Measurements from ENCODE around the gene CDH6.

The CDH6 gene

DNA sequence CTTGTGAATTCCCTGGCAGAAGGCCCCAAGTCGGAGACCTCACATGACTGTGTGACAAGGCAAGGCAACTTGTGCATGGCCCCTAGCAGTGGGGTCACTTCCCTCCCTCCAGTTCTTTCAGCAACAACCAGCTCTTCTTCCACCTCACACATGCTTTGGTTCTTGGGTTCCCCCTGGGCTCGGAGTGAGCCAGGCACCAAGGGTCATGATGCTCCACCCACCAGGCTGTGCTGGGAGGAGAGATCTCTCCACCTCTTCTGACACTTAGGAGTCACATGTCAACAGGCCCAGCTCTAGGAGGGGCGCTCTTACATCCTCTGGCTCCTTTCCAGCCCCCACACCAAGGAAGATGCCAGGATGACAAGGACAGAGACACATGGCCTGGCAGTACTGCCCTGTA is 56.7 kb downstream of the CDH6 start:
- DNase-seq (ENCODE audit: low read depth, low spot score), result no peak

DNA sequence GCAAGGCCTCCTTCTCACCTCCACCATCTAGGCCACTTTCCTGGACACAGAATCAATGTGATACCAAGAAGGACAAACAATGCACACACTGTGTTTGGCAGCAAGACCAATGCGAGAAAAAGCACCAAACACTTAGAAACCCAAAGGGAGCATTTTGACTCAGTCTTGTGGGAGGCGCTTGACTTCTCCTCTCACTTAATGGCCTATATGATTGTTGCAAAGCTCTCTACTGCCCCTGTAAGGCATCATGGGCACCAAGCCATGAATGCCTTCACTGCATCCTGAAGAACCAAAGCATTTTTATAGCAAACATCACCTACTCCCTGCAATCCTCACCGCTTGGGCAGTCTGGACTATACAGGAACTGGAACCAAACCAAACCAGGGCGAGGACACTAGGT is 57.5 kb downstream of the CDH6 start:
- DNase-seq (ENCODE audit: low read depth, low spot score), result no peak

DNA sequence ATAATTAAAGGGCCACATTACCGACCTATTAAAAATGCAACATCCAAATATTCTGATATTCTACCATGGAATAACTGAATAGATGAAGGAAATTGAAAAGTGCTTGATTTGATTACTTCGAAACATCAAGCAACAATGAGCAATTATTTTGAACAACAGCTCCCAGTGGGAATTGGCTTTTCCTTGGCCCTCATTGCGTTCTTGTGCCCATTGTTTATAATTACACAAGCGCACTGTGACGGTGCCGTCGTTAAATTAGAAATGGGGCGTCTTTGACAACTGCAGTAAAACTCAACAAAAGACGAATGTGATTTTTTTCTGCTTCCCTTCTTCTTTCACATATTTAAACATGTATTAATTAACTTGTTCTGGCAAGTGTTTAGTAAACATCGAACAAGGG is 61.6 kb downstream of the CDH6 start:
- no peak for DNase-seq (ENCODE audit: low read depth, low spot score)

DNA sequence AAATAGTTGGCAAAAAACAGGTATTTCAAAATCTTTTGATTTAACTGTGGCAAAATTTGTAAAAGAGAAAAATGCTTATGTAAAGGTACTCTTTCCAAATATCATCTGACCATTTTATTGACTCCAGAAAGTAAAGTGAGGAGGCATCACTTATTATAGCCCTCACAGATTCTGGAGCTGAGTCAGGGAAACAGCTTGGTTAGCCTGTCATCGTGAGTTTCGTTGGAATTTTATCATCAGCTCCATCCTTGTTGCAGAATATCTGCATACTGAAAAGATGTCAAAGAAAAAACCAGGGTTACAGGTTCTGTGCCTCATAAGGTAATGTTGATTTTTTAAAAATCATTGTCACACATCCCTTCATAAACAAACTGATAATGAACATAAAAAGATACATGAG is 74.8 kb downstream of the CDH6 start:
- no peak for DNase-seq (ENCODE audit: low read depth, low spot score)

DNA sequence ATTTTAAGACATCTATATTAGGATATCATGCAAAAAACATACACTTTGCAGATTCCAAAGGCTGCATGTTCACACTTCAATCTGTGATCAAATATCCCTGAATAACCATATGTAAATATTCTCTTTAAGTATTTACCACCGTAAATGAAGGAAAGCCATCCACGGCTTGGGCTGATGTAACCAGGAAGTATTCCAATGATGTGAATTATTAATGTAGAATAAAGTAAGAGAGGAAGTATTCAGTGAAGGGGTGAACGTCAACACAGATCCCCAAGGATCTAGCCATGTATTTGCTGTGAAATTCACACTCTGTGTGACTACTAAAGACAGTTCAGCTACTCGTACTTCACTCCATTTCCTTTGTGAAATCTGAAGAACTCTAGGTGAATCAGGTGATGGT is 75.2 kb downstream of the CDH6 start:
- DNase-seq (ENCODE audit: low read depth, low spot score), result no peak

DNA sequence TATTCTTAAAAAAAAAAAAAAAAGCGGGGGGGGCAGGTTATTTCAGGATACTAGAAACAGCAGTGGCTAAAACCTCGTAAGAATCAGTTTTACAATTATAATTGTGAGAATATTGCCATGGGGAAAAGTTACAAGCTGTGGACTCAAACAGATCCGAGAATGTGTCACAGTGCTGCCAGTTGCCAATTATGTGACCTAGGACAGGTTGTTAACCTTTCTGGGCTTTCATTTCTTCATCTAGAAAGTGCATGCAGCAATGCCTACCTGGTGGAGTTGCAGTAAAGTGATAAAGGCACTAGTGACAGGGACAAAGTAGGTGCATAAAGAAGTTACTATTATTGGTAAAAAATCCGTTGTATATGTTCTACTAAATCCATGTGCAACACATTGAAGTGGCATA is 75.8 kb downstream of the CDH6 start:
- DNase-seq (ENCODE audit: low read depth, low spot score), result no peak

DNA sequence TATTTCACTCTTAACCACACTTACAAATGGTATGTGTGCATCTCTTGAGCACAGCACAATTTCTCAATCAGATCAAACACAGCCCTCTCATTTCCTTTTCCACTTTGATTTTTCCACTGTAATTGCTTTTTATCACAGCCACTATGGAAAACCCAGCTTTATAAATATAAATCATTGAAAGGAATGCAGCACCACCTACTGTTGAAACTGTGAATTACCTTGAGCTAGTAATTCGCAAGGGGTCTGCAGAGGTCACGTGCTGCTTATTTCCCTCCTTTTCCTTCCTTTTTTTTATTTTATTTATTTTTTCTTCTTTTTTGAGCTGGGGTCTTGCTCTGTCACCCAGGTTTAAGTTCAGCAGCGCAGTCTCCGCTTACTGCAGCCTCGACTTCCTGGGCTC is 76.9 kb downstream of the CDH6 start:
- peak; percentile 9 for DNase-seq (ENCODE audit: low read depth, low spot score)

DNA sequence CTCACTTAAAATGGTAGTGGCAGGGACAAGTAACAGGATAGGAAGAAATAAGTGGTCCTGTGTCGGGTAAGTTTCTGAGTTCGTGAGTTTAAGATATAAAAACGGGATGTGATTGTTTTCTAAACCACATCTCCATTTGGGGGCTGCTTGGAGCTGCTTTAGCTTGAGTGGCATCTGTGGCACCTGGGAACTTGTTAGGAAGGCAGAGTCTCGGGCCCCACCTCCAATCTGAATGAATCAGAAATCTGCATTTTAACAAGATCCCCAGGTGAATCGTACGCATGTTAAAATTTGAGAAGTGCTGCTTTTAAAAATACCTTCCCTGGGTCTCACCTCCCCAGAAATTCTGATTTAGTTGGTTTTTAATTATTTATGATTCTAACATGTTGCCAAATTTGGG is 78.1 kb downstream of the CDH6 start:
- DNase-seq (ENCODE audit: low read depth, low spot score), result no peak

DNA sequence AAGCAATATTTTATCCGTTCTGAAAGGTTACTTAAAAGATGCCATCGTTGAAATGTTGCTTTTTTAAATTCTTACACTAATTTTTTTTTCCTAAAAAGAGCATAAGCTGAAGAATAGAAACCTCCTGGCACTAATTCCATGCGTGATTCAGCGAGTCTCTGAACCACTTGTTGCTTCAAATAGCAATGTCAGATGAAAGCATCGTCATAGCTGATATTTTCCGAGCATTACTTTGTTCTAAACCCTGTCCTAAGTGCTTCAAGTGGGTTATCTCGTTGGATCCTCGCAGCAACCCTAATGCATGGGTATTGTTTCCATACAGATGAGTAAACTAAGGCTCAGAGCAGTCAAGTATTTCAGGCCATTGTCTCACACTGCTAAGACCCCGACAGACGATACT is 79.7 kb downstream of the CDH6 start:
- peak; percentile 6 for DNase-seq (ENCODE audit: low read depth, low spot score)

DNA sequence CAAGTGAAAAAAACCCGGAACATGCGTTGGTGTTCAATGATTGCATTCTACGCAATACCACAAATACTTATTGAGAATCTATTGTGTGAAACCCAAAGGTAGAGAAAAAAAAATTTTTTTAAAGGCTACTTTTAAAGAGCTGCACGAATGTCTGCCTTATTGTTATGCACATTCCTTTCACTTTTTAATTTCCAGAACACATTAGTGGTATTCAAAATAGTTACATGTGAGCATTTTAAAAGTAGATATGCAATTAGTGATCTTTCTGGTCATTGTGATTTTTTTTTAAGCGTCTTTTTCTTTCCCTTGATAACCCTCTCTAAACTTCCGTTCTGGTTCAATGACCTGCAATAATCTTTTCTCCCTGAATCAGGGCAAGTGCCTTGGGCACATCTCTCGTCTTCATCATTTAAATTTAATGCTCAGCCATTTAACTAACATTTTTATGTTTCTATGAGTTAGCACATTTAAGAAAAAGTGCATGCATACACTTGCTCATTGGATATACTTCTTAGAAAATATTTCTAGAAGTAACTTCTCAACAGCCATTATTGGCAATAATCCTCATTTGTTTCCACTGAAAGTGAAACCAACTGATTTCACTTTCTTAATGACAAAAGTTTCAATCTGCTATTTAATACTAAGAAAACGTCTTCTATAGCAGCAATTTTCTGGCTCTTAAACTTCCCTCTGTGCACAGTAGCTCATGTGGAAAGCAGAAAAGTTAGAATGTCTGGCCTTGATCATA is 80.3 kb downstream of the CDH6 start:
- peak; percentile 46 for DNase-seq (ENCODE audit: low read depth, low spot score)

DNA sequence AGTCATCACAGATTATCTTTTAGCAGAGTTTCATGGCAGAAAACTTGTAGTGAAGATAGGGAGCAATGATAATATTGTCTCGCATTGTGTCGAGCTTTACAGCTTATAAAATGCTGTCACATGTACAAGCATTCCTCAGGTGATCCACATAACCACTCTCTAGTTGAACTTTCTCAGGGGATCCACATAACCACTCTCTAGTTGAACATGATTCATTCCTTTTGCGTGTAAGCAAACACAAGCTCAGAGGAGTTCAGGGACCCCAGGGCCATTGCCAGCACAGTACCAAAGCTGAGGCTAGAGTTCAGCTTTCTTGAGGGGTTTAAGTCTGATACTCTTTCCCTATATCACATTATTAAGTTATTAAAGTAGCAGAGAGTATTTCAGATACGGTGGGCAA is 86.7 kb downstream of the CDH6 start:
- DNase-seq (ENCODE audit: low read depth, low spot score), result peak; percentile 4

DNA sequence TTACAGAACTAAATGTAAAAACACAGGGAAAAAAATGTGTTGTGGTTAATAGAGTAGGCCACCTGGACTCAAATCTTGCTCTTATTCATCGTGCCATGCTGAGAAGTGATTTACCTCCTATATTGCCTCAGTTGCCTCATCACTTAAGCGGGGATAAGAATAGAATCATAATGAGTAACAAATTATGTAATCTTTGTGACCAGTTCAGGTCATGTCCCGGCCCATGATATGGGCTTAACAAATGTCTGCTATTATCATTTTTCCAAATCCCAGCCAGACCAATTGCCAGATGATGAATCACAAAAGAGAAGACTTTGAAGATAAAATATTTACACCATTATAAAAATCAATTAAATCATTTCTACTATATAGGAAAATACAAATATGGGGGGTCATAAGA is 89.8 kb downstream of the CDH6 start:
- DNase-seq (ENCODE audit: low read depth, low spot score), result no peak

DNA sequence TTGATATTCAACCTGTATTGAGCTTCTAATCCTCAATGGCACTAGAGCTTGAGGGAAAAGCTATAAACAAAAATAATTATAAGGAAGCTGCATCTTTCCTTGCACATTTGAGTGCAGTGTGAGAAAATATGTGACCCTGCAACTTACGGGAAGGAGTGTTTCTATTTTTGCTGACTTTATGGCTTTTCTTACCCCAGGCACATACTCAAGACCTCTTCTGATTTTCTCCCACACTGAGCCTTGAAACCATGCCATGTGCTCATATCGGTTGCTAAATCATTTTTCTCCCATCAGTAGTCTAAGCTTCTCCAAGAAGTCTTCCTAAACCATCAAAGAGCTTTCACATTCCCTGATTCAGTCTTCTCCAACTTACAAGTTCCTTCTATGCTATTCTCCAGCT is 91.5 kb downstream of the CDH6 start:
- no peak for DNase-seq (ENCODE audit: low read depth, low spot score)

DNA sequence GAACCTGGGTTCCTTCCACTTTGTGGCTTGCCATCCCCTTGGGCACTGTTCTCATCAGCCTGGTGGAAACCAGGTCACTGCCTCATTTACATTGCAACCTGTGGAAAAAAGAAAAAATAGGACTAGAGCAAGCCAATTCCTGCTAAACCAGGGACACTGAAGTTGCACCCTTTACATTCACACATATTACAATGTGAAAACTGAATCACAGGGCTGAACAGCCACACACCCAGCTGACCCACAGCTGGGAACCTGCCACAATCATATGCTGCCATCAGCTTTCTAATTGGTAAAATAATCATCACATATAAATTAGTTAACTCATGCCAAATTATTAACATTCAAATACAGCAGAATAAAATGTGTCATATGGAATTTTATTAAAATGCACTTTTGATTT is 94.5 kb downstream of the CDH6 start:
- DNase-seq (ENCODE audit: low read depth, low spot score), result no peak

DNA sequence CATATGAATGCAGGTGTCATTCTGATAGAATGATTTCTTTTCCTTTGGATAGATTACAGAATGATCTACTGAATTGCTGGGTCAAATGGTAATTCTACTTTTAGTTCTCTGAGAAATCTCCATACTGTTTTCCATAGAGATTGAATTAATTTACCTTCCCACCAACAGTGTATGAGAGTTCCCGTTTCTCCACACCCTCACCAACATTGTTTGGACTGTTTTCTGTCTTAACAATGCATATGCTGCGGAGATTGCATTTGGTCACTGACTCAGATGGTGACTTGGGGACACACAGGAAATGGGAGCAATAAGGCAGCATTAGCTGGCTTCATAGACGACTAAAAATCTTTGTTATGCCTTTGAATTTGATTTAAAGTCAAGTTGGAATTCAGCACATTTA is 95.9 kb downstream of the CDH6 start:
- no peak for DNase-seq (ENCODE audit: low read depth, low spot score)

DNA sequence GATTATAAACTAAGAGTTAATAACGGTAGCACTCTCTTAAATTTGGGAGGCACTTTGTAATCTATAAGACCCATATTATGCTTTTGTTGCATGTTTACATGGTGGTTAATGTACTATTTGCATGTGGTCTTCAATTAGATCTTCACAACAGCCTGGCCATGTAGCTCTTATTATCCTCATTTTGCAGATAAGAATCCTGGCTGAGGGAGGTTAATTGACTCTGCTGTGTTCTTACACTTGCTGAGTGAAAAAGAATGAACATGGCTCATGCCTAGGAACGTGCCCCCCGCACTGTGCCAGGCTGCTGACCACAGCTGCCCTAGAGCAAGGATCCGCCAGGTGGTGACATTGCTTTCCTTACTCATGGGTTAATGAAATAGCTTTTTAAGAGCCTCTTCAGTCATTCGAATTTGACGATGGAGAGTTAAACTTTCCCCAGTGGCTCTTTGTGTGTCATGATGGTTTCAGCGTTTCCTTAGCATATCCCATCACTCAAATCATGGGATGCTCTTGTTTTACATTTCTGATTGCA is 97.9 kb downstream of the CDH6 start:
- DNase-seq (ENCODE audit: low read depth, low spot score), result no peak

DNA sequence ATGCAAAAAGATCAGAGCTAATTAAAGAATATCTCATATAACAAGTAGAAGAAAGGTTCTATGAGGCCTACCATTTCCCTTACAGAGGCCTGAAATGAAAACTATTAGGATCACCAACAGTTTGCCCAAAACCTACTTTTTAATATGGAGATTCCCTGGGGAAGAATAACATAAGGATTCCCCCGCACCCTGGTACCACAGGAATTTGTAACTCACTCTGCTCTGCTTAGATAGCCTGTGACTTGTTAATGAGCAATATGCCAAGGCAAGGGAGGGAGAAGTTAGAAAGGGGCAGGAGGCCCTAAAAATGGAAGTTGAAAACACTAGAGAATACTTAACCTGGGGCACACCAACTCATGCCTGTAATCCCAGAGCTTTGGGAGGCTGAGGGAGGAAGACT is 107.0 kb downstream of the CDH6 start:
- no peak for DNase-seq (ENCODE audit: low read depth, low spot score)

DNA sequence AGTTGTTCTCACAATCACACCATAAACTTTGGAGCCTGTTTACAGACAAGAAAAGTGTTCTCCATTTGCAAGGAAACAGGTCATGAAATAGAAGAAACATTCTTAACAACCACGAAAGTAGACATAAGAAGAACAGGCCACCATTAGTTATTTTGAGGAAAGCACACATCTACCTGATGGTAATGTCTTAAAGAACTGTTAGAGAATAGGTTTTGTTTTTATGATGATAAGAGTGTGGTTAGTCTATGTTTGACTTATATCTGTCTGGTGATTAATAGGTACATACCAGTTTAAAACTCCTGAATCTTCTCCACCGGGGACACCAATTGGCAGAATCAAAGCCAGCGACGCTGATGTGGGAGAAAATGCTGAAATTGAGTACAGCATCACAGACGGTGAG is 108.3 kb downstream of the CDH6 start:
- no peak for DNase-seq (ENCODE audit: low read depth, low spot score)

DNA sequence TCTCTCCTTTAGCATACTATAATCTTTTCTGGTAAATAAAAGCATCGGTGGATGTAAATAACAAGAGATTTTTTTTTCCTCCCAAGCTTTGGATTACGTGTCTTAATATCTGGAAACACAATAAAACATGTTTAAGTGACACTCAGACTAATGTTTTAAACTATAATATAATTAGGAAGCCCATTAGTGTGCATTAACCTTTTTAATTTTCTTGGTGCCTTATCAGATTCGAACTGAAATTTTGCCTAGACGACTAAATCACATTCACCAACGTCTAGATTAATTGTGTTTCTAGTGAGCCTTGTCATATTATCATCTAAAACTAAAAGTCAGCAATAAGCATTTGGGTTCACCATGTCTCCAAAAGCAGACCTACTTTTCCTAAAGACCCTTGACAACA is 110.2 kb downstream of the CDH6 start:
- DNase-seq (ENCODE audit: low read depth, low spot score), result no peak

DNA sequence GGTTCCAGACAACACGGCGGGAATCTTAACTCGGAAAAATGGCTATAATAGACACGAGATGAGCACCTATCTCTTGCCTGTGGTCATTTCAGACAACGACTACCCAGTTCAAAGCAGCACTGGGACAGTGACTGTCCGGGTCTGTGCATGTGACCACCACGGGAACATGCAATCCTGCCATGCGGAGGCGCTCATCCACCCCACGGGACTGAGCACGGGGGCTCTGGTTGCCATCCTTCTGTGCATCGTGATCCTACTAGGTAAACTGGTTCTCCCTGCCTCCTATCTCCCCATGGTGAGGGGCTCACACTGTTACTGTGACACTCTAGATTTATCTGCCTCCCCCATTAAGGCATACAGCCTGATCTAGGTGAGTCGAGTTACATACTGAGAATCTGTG is 124.2 kb downstream of the CDH6 start:
- DNase-seq (ENCODE audit: low read depth, low spot score), result no peak

DNA sequence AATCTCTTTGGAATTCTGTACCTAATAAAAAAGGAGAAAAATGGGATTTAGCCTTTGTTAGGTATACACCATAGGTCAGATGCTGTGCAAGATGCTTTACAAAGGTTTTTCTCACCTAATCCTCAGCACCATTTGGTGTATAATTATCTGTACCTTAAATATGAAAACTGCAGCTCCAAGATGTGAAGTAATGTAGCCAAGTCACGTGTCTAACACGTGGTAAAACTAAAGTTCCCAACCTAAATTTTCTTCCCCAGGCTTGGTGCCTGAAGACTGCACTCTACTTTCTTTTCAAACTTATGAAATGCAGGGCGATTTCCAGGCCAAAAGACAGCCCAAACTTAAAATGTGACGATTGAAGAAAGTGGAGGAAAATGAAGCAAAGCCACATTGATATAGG is 125.8 kb downstream of the CDH6 start:
- DNase-seq (ENCODE audit: low read depth, low spot score), result no peak

DNA sequence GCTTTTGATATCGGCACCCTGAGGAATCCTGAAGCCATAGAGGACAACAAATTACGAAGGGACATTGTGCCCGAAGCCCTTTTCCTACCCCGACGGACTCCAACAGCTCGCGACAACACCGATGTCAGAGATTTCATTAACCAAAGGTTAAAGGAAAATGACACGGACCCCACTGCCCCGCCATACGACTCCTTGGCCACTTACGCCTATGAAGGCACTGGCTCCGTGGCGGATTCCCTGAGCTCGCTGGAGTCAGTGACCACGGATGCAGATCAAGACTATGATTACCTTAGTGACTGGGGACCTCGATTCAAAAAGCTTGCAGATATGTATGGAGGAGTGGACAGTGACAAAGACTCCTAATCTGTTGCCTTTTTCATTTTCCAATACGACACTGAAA is 129.5 kb downstream of the CDH6 start:
- no peak for DNase-seq (ENCODE audit: low read depth, low spot score)

DNA sequence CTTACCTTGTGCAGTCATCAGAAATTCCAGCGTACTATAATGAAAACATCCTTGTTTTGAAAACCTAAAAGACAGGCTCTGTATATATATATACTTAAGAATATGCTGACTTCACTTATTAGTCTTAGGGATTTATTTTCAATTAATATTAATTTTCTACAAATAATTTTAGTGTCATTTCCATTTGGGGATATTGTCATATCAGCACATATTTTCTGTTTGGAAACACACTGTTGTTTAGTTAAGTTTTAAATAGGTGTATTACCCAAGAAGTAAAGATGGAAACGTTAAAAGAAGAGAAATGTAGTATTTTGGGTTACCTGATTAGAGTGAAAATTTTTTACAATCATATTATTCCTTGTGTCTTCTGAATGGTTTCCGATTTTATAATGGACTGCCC is 131.4 kb downstream of the CDH6 start:
- DNase-seq (ENCODE audit: low read depth, low spot score), result no peak
